Panc1 (cell line): Measurements from ENCODE around the gene ZNF648. TPM values are rescaled to one million over a fixed set of nuclear protein-coding genes. Genes with fewer than 3 reads are reported as not detected.

Experiments
- ATAC-seq: fragments of 200-7000 bp; cut with Tn5 transposase; 2 replicates; pipeline ENCODE4 v1.9.1; 2020; ENCODE audit warnings: mild to moderate bottlenecking, moderate library complexity
- BruUV-seq: library from RNA; stranded (reverse); fragments of 400-500 nt; replicated peaks from 2 replicates; lab custom pipeline; 2021; lab: Mats Ljungman, UMichigan
- CTCF ChIA-PET: fragments of 300-600 bp; sonication (Branson Sonifier 250); formaldehyde crosslinking; loops from one replicate; lab custom pipeline; 2022; ENCODE audit warnings: antibody characterized with exemption; lab: Charles Lee
- POLR2A ChIA-PET: fragments of 300-600 bp; sonication (Branson Sonifier 250); formaldehyde crosslinking; loops from one replicate; lab custom pipeline; 2022; ENCODE audit warnings: antibody characterized with exemption; lab: Charles Lee
- DNase-seq: peaks from one replicate; pipeline ENCODE4 v3.0.0-alpha.2; 2010; ENCODE audit warnings: low read depth, low spot score
- H3K27ac ChIP-seq: 2 replicates; pipeline ENCODE4 v1.5.1; 2011; ENCODE audit warnings: mild to moderate bottlenecking, low read length, inconsistent platforms
- H3K27me3 ChIP-seq: fragments of 200-500 bp; sonication (Bioruptor generic); 2 replicates; pipeline ENCODE4 v1.6.0; 2014; ENCODE audit warnings: low read length, inconsistent platforms; ENCODE audit not compliant: control insufficient read depth, insufficient read depth
- H3K36me3 ChIP-seq: fragments of 200-500 bp; sonication (Bioruptor generic); 2 replicates; pipeline ENCODE4 v1.5.1; 2014; ENCODE audit warnings: inconsistent platforms, mild to moderate bottlenecking, low read length, moderate library complexity; ENCODE audit not compliant: control insufficient read depth, insufficient read depth
- H3K4me1 ChIP-seq: 2 replicates; pipeline ENCODE4 v1.5.1; 2011; ENCODE audit warnings: inconsistent platforms, mild to moderate bottlenecking, low read length, moderate library complexity; ENCODE audit not compliant: control insufficient read depth, insufficient read depth
- H3K4me3 ChIP-seq, 2 experiments: 2 replicates each; pipeline ENCODE4 v1.5.1; 2011 to 2012; ENCODE audit warnings: low read depth in 2 of 2, low read length in 2 of 2, mild to moderate bottlenecking in 2 of 2, inconsistent platforms in 1 of 2, moderate library complexity in 1 of 2
- H3K9me3 ChIP-seq: fragments of 200-500 bp; sonication (Bioruptor generic); 2 replicates; pipeline ENCODE4 v1.5.1; 2014; ENCODE audit warnings: low read depth, mild to moderate bottlenecking, inconsistent platforms, low read length, moderate library complexity; ENCODE audit not compliant: control insufficient read depth, insufficient read depth
- POLR2AphosphoS5 ChIP-seq: IDR thresholded peaks from 2 replicates; pipeline ENCODE4 v1.6.1; 2012; ENCODE audit warnings: mild to moderate bottlenecking, low read depth, low read length, moderate library complexity
- SIN3A ChIP-seq: IDR thresholded peaks from 2 replicates; pipeline ENCODE4 v1.6.1; 2012; ENCODE audit warnings: low read depth, mild to moderate bottlenecking, low read length, moderate library complexity, borderline replicate concordance; ENCODE audit not compliant: insufficient read depth
- TCF7L2 ChIP-seq: IDR thresholded peaks from 2 replicates; pipeline ENCODE4 v1.6.1; 2011; ENCODE audit warnings: mild to moderate bottlenecking, low read depth, low read length, inconsistent platforms
- in situ Hi-C: cut with HindIII; loops from 2 replicates; pipeline ENCODE4 v1.10.0; 2016; ENCODE audit warnings: low sequenced_read_pairs, low pct_unique_long_range_greater_than_20kb
- intact Hi-C: fragments of 100-400 bp; cut with micrococcal nuclease; formaldehyde crosslinking; loops from one replicate; pipeline ENCODE4 v1.10.0; 2022; ENCODE audit not compliant: unreplicated experiment
- total RNA-seq: library from RNA; stranded (reverse); gene quantifications from one replicate; pipeline ENCODE4 v1.2.1, GENCODE V29; 2021; ENCODE audit not compliant: unreplicated experiment
- TF ChIP-seq, protein P1 (sequence below): fragments of 450-650 bp; IDR thresholded peaks from 2 replicates; pipeline ENCODE4 v1.5.1; 2017; ENCODE audit warnings: mild to moderate bottlenecking
- TF ChIP-seq, protein P2 (sequence below), 2 experiments: IDR thresholded peaks; 2 replicates each; pipeline ENCODE4 v1.6.1; 2011 to 2012; ENCODE audit warnings: low read depth in 2 of 2, control low read depth in 1 of 2, low read length in 1 of 2, mild to moderate bottlenecking in 1 of 2, moderate library complexity in 1 of 2; ENCODE audit not compliant: insufficient read depth in 1 of 2

ZNF648 gene
- total RNA-seq, 1 experiment from 2014 or later, result not detected

DNA sequence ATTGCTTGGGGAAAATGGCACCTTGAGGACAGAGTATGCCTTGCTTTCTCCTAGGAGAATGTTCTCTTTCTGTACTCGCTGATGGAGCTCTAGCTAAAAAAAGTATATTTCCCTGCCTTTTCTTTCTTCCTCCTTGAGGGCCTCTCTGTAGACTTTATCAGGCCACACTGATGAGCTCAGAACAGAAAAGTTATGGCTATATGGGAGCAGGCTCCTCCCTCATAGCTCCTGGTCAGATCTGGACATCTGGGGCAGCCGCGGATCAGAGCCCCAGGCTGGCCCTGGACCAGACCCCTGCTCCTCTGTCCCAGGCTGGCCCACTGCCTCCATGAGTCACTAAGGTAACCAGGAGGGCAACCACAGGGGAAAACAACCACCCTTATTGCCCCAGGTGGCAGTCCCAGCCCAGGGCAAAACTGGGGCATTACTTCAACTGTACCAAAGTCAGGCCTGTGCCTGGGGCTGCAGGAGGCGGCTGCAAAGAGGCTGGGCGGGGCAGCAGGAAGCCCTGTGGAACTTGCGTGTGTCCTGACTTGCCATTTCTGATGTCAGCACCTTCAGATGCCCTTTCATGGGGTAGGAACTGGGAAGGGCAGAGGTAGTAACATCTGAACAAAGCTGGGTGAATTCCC is 26.3 kb upstream of the ZNF648 start:
- no peak for DNase-seq
- Histone ChIP-seq H3K4me3 (no peak overlapping the region), H3K9me3 (no peaks in the 10 kb centered on the region), H3K27me3 (no peaks in the 10 kb centered on the region), H3K36me3 (no peaks in the 10 kb centered on the region), H3K4me1 (no peaks in the 10 kb centered on the region), H3K27ac (no peak overlapping the region)
- BruUV-seq, result no TSS peak
- no peak for TF ChIP-seq SIN3A
- no peak for TF ChIP-seq TCF7L2
- TF ChIP-seq, protein P1, sequence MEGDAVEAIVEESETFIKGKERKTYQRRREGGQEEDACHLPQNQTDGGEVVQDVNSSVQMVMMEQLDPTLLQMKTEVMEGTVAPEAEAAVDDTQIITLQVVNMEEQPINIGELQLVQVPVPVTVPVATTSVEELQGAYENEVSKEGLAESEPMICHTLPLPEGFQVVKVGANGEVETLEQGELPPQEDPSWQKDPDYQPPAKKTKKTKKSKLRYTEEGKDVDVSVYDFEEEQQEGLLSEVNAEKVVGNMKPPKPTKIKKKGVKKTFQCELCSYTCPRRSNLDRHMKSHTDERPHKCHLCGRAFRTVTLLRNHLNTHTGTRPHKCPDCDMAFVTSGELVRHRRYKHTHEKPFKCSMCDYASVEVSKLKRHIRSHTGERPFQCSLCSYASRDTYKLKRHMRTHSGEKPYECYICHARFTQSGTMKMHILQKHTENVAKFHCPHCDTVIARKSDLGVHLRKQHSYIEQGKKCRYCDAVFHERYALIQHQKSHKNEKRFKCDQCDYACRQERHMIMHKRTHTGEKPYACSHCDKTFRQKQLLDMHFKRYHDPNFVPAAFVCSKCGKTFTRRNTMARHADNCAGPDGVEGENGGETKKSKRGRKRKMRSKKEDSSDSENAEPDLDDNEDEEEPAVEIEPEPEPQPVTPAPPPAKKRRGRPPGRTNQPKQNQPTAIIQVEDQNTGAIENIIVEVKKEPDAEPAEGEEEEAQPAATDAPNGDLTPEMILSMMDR, result no peak
- no peak for TF ChIP-seq POLR2AphosphoS5
- TF ChIP-seq, protein P2, sequence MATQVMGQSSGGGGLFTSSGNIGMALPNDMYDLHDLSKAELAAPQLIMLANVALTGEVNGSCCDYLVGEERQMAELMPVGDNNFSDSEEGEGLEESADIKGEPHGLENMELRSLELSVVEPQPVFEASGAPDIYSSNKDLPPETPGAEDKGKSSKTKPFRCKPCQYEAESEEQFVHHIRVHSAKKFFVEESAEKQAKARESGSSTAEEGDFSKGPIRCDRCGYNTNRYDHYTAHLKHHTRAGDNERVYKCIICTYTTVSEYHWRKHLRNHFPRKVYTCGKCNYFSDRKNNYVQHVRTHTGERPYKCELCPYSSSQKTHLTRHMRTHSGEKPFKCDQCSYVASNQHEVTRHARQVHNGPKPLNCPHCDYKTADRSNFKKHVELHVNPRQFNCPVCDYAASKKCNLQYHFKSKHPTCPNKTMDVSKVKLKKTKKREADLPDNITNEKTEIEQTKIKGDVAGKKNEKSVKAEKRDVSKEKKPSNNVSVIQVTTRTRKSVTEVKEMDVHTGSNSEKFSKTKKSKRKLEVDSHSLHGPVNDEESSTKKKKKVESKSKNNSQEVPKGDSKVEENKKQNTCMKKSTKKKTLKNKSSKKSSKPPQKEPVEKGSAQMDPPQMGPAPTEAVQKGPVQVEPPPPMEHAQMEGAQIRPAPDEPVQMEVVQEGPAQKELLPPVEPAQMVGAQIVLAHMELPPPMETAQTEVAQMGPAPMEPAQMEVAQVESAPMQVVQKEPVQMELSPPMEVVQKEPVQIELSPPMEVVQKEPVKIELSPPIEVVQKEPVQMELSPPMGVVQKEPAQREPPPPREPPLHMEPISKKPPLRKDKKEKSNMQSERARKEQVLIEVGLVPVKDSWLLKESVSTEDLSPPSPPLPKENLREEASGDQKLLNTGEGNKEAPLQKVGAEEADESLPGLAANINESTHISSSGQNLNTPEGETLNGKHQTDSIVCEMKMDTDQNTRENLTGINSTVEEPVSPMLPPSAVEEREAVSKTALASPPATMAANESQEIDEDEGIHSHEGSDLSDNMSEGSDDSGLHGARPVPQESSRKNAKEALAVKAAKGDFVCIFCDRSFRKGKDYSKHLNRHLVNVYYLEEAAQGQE (IDR thresholded peaks at IDR 0.05; ENCODE audit: insufficient read depth in 1 of 2, low read depth in 2 of 2, low read length in 1 of 2), result no peak
- intact Hi-C loops, result loop anchor here (5.0 to 10.0 kb wide), 2 partner anchors 507 to 699 kb away; partner anchors contain the start of gene NPL
- in situ Hi-C loops, result no loop called here
- no peak for ATAC-seq
- CTCF ChIA-PET, result no interaction called here
- POLR2A ChIA-PET, result no interaction called here

DNA sequence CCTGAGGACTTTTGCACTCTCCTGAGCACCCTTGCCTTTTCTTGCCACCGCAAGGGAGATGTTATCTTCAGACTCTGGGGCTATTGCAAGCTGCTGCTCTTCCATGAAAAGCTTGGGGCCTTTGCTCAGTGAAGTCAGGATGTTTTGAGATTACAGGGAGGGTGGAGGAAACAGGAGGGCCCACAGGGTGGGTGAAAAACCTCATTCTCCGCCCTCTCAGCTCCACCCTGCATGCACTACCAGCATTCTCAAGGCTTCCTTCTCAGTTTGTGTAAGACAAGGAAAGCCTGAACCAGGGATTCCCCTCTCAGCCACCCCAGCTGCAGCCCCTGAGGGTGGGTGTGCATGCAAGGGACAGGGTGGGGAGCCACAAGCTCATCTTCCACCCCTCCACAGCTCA is 25.8 kb upstream of the ZNF648 start:
- no TSS peak for BruUV-seq
- no peak for TF ChIP-seq SIN3A
- TF ChIP-seq TCF7L2, result no peak
- TF ChIP-seq, protein P1, result no peak
- TF ChIP-seq, protein P2 (IDR thresholded peaks at IDR 0.05; ENCODE audit: insufficient read depth in 1 of 2, low read depth in 2 of 2, low read length in 1 of 2), result no peak
- TF ChIP-seq POLR2AphosphoS5, result no peak
- Histone ChIP-seq H3K9me3 (no peaks in the 10 kb centered on the region), H3K27ac (no peak overlapping the region), H3K36me3 (no peaks in the 10 kb centered on the region), H3K4me3 (no peak overlapping the region), H3K27me3 (no peaks in the 10 kb centered on the region), H3K4me1 (no peaks in the 10 kb centered on the region)
- CTCF ChIA-PET, result no interaction called here
- ATAC-seq, result no peak
- DNase-seq, result no peak
- in situ Hi-C loops, result no loop called here
- POLR2A ChIA-PET, result no interaction called here
- intact Hi-C loops, result loop anchor here (5.0 to 10.0 kb wide), 2 partner anchors 507 to 700 kb away; partner anchors contain the start of gene NPL
